ENCODE results near the gene CCN6. TPM values are rescaled to one million over a fixed set of nuclear protein-coding genes. Genes with fewer than 3 reads are reported as not detected.
"Not testable (repeated sequence)": the region's sequence is repeated elsewhere in the genome, so short reads cannot be mapped to it uniquely, and the experiment has no call there.

CCN6 gene
- total RNA-seq, 1 donor from 2014 or later = not detected

GRCh38 chr6:112049996-112050395 lies 3.9 kb upstream of the CCN6 start:
- Mint-ChIP-seq H3K4me1 (no peaks in the 10 kb centered on the region), H3K27ac (no peak overlapping the region), H3K36me3 (ENCODE audit: low read depth) (no peaks in the 10 kb centered on the region), H3K4me3 (no peak overlapping the region), H3K9me3 (no peaks in the 10 kb centered on the region), H3K27me3 (peaks cover 1% of the 10 kb centered on the region)
- TF ChIP-seq CTCF (IDR thresholded peaks at IDR 0.05) = no peak
- DNase-seq (no peak), ATAC-seq (ENCODE audit: low read depth) (no peak)
- ChIA-PET CTCF (no interaction called here), POLR2A (no interaction called here)
- intact Hi-C loops (cut with micrococcal nuclease) = loop anchor here (10.0 kb wide), 1 partner anchor 685 kb away; no protein-coding TSS in a partner anchor

- Mint-ChIP-seq H3K4me1 (no peaks in the 10 kb centered on the region), H3K27me3 (peaks cover 3% of the 10 kb centered on the region), H3K27ac (no peak overlapping the region), H3K36me3 (ENCODE audit: low read depth) (no peaks in the 10 kb centered on the region), H3K9me3 (no peaks in the 10 kb centered on the region), H3K4me3 (no peak overlapping the region)
- POLR2A ChIA-PET = no interaction called here
- DNase-seq (no peak), ATAC-seq (ENCODE audit: low read depth) (no peak)
- CTCF ChIA-PET = no interaction called here
- intact Hi-C loops (cut with micrococcal nuclease) = no loop called here
- no peak for TF ChIP-seq CTCF (IDR thresholded peaks at IDR 0.05)
Observed at GRCh38 chr6:112050429-112050828, 3.5 kb upstream of the CCN6 start.

- DNase-seq; H3K9me3 Mint-ChIP-seq; H3K27me3 Mint-ChIP-seq; H3K4me1 Mint-ChIP-seq; H3K27ac Mint-ChIP-seq; H3K36me3 Mint-ChIP-seq (ENCODE audit: low read depth); CTCF ChIA-PET; ATAC-seq (ENCODE audit: low read depth); intact Hi-C loops (cut with micrococcal nuclease); H3K4me3 Mint-ChIP-seq: not testable (repeated sequence)
- POLR2A ChIA-PET = interaction anchor here (0.7 kb wide), 1 partner anchor 681 kb away, joined by 3 read pairs; no protein-coding TSS in a partner anchor
Observed at GRCh38 chr6:112051251-112051740, 2.6 kb upstream of the CCN6 start.

- no peak for TF ChIP-seq CTCF (IDR thresholded peaks at IDR 0.05)
- ChIA-PET POLR2A (no interaction called here), CTCF (no interaction called here)
- Mint-ChIP-seq H3K27ac (no peak overlapping the region), H3K36me3 (ENCODE audit: low read depth) (no peaks in the 10 kb centered on the region), H3K27me3 (peaks cover 5% of the 10 kb centered on the region), H3K4me3 (no peak overlapping the region), H3K4me1 (no peaks in the 10 kb centered on the region), H3K9me3 (no peaks in the 10 kb centered on the region)
- DNase-seq (no peak), ATAC-seq (ENCODE audit: low read depth) (no peak)
- intact Hi-C loops (cut with micrococcal nuclease) = no loop called here
Observed at GRCh38 chr6:112054555-112055190, 769 bp downstream of the CCN6 start.

GRCh38 chr6:112058243-112059032 lies 4.5 kb downstream of the CCN6 start:
- intact Hi-C loops (cut with micrococcal nuclease) = no loop called here
- DNase-seq = no peak

More at GRCh38 chr6:112058243-112059032, 4.5 kb downstream of the CCN6 start:
- Mint-ChIP-seq H3K9me3 (no peaks in the 10 kb centered on the region), H3K27me3 (peaks cover 5% of the 10 kb centered on the region), H3K4me3 (no peak overlapping the region), H3K36me3 (ENCODE audit: low read depth) (no peaks in the 10 kb centered on the region), H3K4me1 (no peaks in the 10 kb centered on the region), H3K27ac (no peak overlapping the region)
- CTCF ChIA-PET = no interaction called here
- no peak for ATAC-seq (ENCODE audit: low read depth)
- TF ChIP-seq CTCF (IDR thresholded peaks at IDR 0.05) = no peak
- POLR2A ChIA-PET = no interaction called here
